ENCODE results near the gene PGRMC2. TPM values are rescaled to one million over a fixed set of nuclear protein-coding genes. Genes with fewer than 3 reads are reported as not detected.
A peak's percentile ranks its signal among the peaks of the same experiment; 100 is the strongest.
"Not testable (repeated sequence)": the region's sequence is repeated elsewhere in the genome, so short reads cannot be mapped to it uniquely, and the experiment has no call there.

The PGRMC2 gene
- total RNA-seq, 1 experiment from 2014 or later: 73.1 TPM

DNA sequence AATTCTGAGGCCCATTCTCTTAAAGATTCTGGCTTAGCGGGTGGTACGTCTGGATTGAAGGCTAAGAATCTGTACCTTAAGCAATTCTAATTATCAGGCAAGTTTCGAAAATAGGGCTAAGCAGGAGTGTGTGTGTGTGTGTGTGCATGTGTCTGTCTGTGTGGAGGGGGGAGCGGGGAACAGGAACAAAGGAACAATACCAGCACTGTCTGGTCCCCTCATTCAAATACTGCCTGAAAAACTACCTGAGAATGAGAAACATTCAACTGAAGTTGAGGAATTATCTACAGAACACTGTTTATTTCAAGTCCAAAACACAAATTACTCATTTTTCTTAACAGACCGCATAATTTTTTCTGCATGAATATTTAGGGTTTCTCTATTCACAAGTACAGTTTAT is 18.6 kb downstream of the PGRMC2 start:
- CTCF ChIA-PET: no interaction called here
- POLR2A ChIA-PET: no interaction called here
- Histone ChIP-seq H3K4me1 (peaks cover 30% of the 10 kb centered on the region), H3K36me3 (ENCODE audit: control insufficient read depth, insufficient read depth, low read length) (no peaks in the 10 kb centered on the region; the same call in none of the 2 replicates), H3K27me3 (replicated peaks; ENCODE audit: control insufficient read depth, insufficient read depth, low read length) (no peaks in the 10 kb centered on the region), H3K4me3 (ENCODE audit: low read depth, low read length) (no peak overlapping the region), H3K9me3 (peaks cover 25% of the 10 kb centered on the region)
- no TSS peak for BruUV-seq (replicated peaks)
- intact Hi-C loops (cut with micrococcal nuclease; ENCODE audit: unreplicated experiment): no loop called here
- Mint-ChIP-seq H3K27me3 (ENCODE audit: insufficient read depth, unreplicated experiment) (no peaks in the 10 kb centered on the region), H3K9me3 (ENCODE audit: unreplicated experiment) (no peaks in the 10 kb centered on the region), H3K4me3 (ENCODE audit: unreplicated experiment) (no peak overlapping the region), H3K4me1 (ENCODE audit: low read depth, unreplicated experiment) (no peaks in the 10 kb centered on the region), H3K36me3 (ENCODE audit: insufficient read depth, unreplicated experiment) (peaks cover 43% of the 10 kb centered on the region), H3K27ac (ENCODE audit: unreplicated experiment) (no peak overlapping the region)
- no peak for TF ChIP-seq CTCF (IDR thresholded peaks at IDR 0.05; ENCODE audit: insufficient read depth in 1 of 2, low read depth in 1 of 2, low read length in 1 of 2, severe bottlenecking in 1 of 2, unreplicated experiment in 1 of 2)
- DNase-seq: no peak

GRCh38 chr4:128267745-128268144 is 19.9 kb downstream of the PGRMC2 start:
- no peak for TF ChIP-seq CTCF (IDR thresholded peaks at IDR 0.05; ENCODE audit: insufficient read depth in 1 of 2, low read depth in 1 of 2, low read length in 1 of 2, severe bottlenecking in 1 of 2, unreplicated experiment in 1 of 2)
- H3K4me3 ChIP-seq (ENCODE audit: low read depth, low read length): no peak overlapping the region
- POLR2A ChIA-PET: no interaction called here
- no TSS peak for BruUV-seq (replicated peaks)
- peaks cover 30% of the 10 kb centered on the region for H3K4me1 ChIP-seq
- peaks cover 11% of the 10 kb centered on the region for H3K9me3 Mint-ChIP-seq (ENCODE audit: unreplicated experiment)
- H3K36me3 ChIP-seq (ENCODE audit: control insufficient read depth, insufficient read depth, low read length): no peaks in the 10 kb centered on the region; the same call in none of the 2 replicates
- no peaks in the 10 kb centered on the region for H3K27me3 Mint-ChIP-seq (ENCODE audit: insufficient read depth, unreplicated experiment)
- CTCF ChIA-PET: no interaction called here
- intact Hi-C loops (cut with micrococcal nuclease; ENCODE audit: unreplicated experiment): loop anchor here (2.0 kb wide), 1 partner anchor 21 kb away; no protein-coding TSS in a partner anchor
- no peaks in the 10 kb centered on the region for H3K4me1 Mint-ChIP-seq (ENCODE audit: low read depth, unreplicated experiment)
- peaks cover 25% of the 10 kb centered on the region for H3K9me3 ChIP-seq
- peaks cover 37% of the 10 kb centered on the region for H3K36me3 Mint-ChIP-seq (ENCODE audit: insufficient read depth, unreplicated experiment)
- DNase-seq: no peak
- peak overlapping the region; percentile 63 for H3K27ac Mint-ChIP-seq (ENCODE audit: unreplicated experiment)
- H3K4me3 Mint-ChIP-seq (ENCODE audit: unreplicated experiment): peak overlapping the region; percentile 32
- H3K27me3 ChIP-seq (replicated peaks; ENCODE audit: control insufficient read depth, insufficient read depth, low read length): no peaks in the 10 kb centered on the region

- Histone ChIP-seq H3K4me1 (peaks cover 30% of the 10 kb centered on the region), H3K9me3 (peaks cover 25% of the 10 kb centered on the region)
- H3K36me3 ChIP-seq (ENCODE audit: control insufficient read depth, insufficient read depth, low read length); POLR2A ChIA-PET; H3K27me3 ChIP-seq (replicated peaks; ENCODE audit: control insufficient read depth, insufficient read depth, low read length); CTCF ChIA-PET; H3K4me3 ChIP-seq (ENCODE audit: low read depth, low read length); H3K27me3 Mint-ChIP-seq (ENCODE audit: insufficient read depth, unreplicated experiment); H3K4me1 Mint-ChIP-seq (ENCODE audit: low read depth, unreplicated experiment); BruUV-seq (replicated peaks): not testable (repeated sequence)
- peak in 1 of 2 experiments; percentile 37 for DNase-seq
- H3K27ac Mint-ChIP-seq (ENCODE audit: unreplicated experiment): peak overlapping the region; percentile 63
- peaks cover 14% of the 10 kb centered on the region for H3K9me3 Mint-ChIP-seq (ENCODE audit: unreplicated experiment)
- peak overlapping the region; percentile 32 for H3K4me3 Mint-ChIP-seq (ENCODE audit: unreplicated experiment)
- peaks cover 31% of the 10 kb centered on the region for H3K36me3 Mint-ChIP-seq (ENCODE audit: insufficient read depth, unreplicated experiment)
- intact Hi-C loops (cut with micrococcal nuclease; ENCODE audit: unreplicated experiment): loop anchor here (2.0 kb wide), 1 partner anchor 22 kb away; no protein-coding TSS in a partner anchor
These were observed 20.4 kb downstream of the PGRMC2 start for GRCh38 chr4:128267171-128267570.

DNA sequence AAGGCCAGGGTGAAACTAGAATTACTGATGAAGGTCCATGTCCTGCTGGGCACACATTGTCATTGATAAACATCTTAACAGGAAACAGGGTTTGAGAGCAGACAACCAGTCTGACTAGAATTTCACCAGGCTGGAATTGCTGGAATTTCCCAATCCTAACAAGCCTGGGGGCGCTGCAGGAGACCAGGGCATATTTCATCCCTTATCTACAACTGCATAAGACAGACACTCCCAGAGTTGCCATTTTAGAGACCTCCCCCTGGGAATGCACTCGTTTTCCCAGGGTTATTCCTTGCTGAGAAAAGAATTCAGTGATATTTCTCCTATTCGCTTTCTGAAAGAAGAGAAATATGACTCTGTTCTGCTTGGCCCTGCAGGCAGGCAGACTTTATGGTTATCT is 22.1 kb downstream of the PGRMC2 start:
- H3K4me3 ChIP-seq (ENCODE audit: low read depth, low read length); intact Hi-C loops (cut with micrococcal nuclease; ENCODE audit: unreplicated experiment); H3K4me3 Mint-ChIP-seq (ENCODE audit: unreplicated experiment); H3K4me1 Mint-ChIP-seq (ENCODE audit: low read depth, unreplicated experiment); BruUV-seq (replicated peaks); H3K27me3 Mint-ChIP-seq (ENCODE audit: insufficient read depth, unreplicated experiment); H3K36me3 ChIP-seq (ENCODE audit: control insufficient read depth, insufficient read depth, low read length); POLR2A ChIA-PET; CTCF ChIA-PET; H3K27me3 ChIP-seq (replicated peaks; ENCODE audit: control insufficient read depth, insufficient read depth, low read length): not testable (repeated sequence)
- Histone ChIP-seq H3K9me3 (peaks cover 26% of the 10 kb centered on the region), H3K4me1 (peaks cover 31% of the 10 kb centered on the region)
- peaks cover 20% of the 10 kb centered on the region for H3K36me3 Mint-ChIP-seq (ENCODE audit: insufficient read depth, unreplicated experiment)
- peak; percentile 55 to 59 for DNase-seq
- peaks cover 30% of the 10 kb centered on the region for H3K9me3 Mint-ChIP-seq (ENCODE audit: unreplicated experiment)
- peak overlapping the region; percentile 42 for H3K27ac Mint-ChIP-seq (ENCODE audit: unreplicated experiment)

DNA sequence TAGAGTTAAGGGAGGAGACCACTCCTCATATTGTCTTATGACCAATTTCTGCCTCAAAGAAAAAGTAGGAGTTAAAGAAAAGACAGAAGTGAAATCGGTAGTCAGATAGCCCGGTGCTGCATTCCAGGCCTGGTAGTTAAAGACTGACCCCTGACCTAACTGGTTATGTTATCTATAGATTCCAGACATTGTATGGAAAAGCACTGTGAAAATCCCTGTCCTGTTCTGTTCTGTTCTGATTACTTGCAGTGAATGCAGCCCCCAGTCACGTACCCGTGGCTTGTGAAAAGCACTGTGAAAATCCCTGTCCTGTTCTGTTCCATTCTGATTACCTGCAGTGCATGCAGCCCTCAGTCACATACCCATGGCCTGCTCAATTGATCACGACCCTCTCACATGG is 27.7 kb downstream of the PGRMC2 start:
- peaks cover 19% of the 10 kb centered on the region for H3K4me1 ChIP-seq
- Mint-ChIP-seq H3K27ac (ENCODE audit: unreplicated experiment) (peak overlapping the region; percentile 49), H3K4me1 (ENCODE audit: low read depth, unreplicated experiment) (peaks cover 20% of the 10 kb centered on the region), H3K9me3 (ENCODE audit: unreplicated experiment) (peaks cover 42% of the 10 kb centered on the region)
- intact Hi-C loops (cut with micrococcal nuclease; ENCODE audit: unreplicated experiment); H3K27me3 ChIP-seq (replicated peaks; ENCODE audit: control insufficient read depth, insufficient read depth, low read length); H3K36me3 ChIP-seq (ENCODE audit: control insufficient read depth, insufficient read depth, low read length); H3K4me3 Mint-ChIP-seq (ENCODE audit: unreplicated experiment); POLR2A ChIA-PET; H3K36me3 Mint-ChIP-seq (ENCODE audit: insufficient read depth, unreplicated experiment); CTCF ChIA-PET; BruUV-seq (replicated peaks); H3K27me3 Mint-ChIP-seq (ENCODE audit: insufficient read depth, unreplicated experiment); H3K9me3 ChIP-seq; DNase-seq; H3K4me3 ChIP-seq (ENCODE audit: low read depth, low read length): not testable (repeated sequence)

- POLR2A ChIA-PET; H3K9me3 ChIP-seq; H3K36me3 Mint-ChIP-seq (ENCODE audit: insufficient read depth, unreplicated experiment); DNase-seq; CTCF ChIA-PET; H3K4me3 ChIP-seq (ENCODE audit: low read depth, low read length); H3K4me3 Mint-ChIP-seq (ENCODE audit: unreplicated experiment); intact Hi-C loops (cut with micrococcal nuclease; ENCODE audit: unreplicated experiment); H3K36me3 ChIP-seq (ENCODE audit: control insufficient read depth, insufficient read depth, low read length); H3K27me3 Mint-ChIP-seq (ENCODE audit: insufficient read depth, unreplicated experiment); H3K27ac Mint-ChIP-seq (ENCODE audit: unreplicated experiment); H3K27me3 ChIP-seq (replicated peaks; ENCODE audit: control insufficient read depth, insufficient read depth, low read length); BruUV-seq (replicated peaks): not testable (repeated sequence)
- H3K4me1 ChIP-seq: peaks cover 19% of the 10 kb centered on the region
- Mint-ChIP-seq H3K9me3 (ENCODE audit: unreplicated experiment) (peaks cover 34% of the 10 kb centered on the region), H3K4me1 (ENCODE audit: low read depth, unreplicated experiment) (peaks cover 20% of the 10 kb centered on the region)
These were observed 29.4 kb downstream of the PGRMC2 start for GRCh38 chr4:128258166-128258565.

Data from Caco-2 (cell line).